Measurements from ENCODE around the gene ZBTB32. TPM values are rescaled to one million over a fixed set of nuclear protein-coding genes. Genes with fewer than 3 reads are reported as not detected.

ZBTB32 gene
- total RNA-seq, 1 donor from 2014 or later = not detected

DNA sequence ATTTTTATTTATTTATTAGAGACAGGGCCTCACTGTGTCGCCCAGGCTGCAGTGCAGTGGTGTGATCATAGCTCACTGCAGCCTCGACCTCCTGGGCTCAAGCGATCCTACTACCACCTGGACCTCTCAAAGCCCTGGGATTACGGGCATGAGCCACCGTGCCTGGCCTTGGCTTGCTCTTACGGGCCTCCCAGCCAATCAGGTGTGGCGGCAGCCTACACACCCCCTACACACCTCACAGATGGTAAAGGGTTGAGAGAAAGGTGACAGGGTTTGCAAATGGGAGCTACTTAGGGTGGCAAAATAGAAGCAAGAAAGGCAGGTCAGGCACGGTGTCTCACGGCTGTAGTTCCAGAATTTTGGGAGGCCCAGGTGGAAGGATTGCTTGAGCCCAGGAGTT lies 1.0 kb upstream of the ZBTB32 start:
- H3K9me3 Mint-ChIP-seq (ENCODE audit: unreplicated experiment) = peaks cover 2% of the 10 kb centered on the region
- no peak for TF ChIP-seq CTCF (IDR thresholded peaks at IDR 0.05; ENCODE audit: partially characterized antibody, unreplicated experiment)
- H3K27ac Mint-ChIP-seq (ENCODE audit: unreplicated experiment) = no peak overlapping the region
- DNase-seq = no peak
- no peaks in the 10 kb centered on the region for H3K36me3 Mint-ChIP-seq (ENCODE audit: unreplicated experiment)
- no peak overlapping the region for H3K4me3 Mint-ChIP-seq (ENCODE audit: unreplicated experiment)
- peaks cover 4% of the 10 kb centered on the region for H3K27me3 Mint-ChIP-seq (ENCODE audit: unreplicated experiment)
- no peaks in the 10 kb centered on the region for H3K4me1 Mint-ChIP-seq (ENCODE audit: low read depth, unreplicated experiment)

GRCh38 chr19:35708391-35708790 lies 4.0 kb downstream of the ZBTB32 start:
- no peak for TF ChIP-seq CTCF (IDR thresholded peaks at IDR 0.05; ENCODE audit: partially characterized antibody, unreplicated experiment)
- Mint-ChIP-seq H3K27me3 (ENCODE audit: unreplicated experiment) (peaks cover 7% of the 10 kb centered on the region), H3K27ac (ENCODE audit: unreplicated experiment) (no peak overlapping the region), H3K9me3 (ENCODE audit: unreplicated experiment) (peaks cover 1% of the 10 kb centered on the region), H3K4me3 (ENCODE audit: unreplicated experiment) (no peak overlapping the region), H3K4me1 (ENCODE audit: low read depth, unreplicated experiment) (no peaks in the 10 kb centered on the region), H3K36me3 (ENCODE audit: unreplicated experiment) (no peaks in the 10 kb centered on the region)
- DNase-seq = no peak

- no peaks in the 10 kb centered on the region for H3K36me3 Mint-ChIP-seq (ENCODE audit: unreplicated experiment)
- H3K27ac Mint-ChIP-seq (ENCODE audit: unreplicated experiment) = no peak overlapping the region
- H3K9me3 Mint-ChIP-seq (ENCODE audit: unreplicated experiment) = peaks cover 1% of the 10 kb centered on the region
- DNase-seq = no peak
- TF ChIP-seq CTCF (IDR thresholded peaks at IDR 0.05; ENCODE audit: partially characterized antibody, unreplicated experiment) = no peak
- H3K4me1 Mint-ChIP-seq (ENCODE audit: low read depth, unreplicated experiment) = peaks cover 9% of the 10 kb centered on the region
- no peak overlapping the region for H3K4me3 Mint-ChIP-seq (ENCODE audit: unreplicated experiment)
- H3K27me3 Mint-ChIP-seq (ENCODE audit: unreplicated experiment) = peaks cover 9% of the 10 kb centered on the region
Measured at GRCh38 chr19:35710784-35711723, 6.7 kb downstream of the ZBTB32 start.

GRCh38 chr19:35712567-35713505 lies 8.5 kb downstream of the ZBTB32 start:
- DNase-seq = no peak
- no peak for TF ChIP-seq CTCF (IDR thresholded peaks at IDR 0.05; ENCODE audit: partially characterized antibody, unreplicated experiment)
- Mint-ChIP-seq H3K4me3 (ENCODE audit: unreplicated experiment) (no peak overlapping the region), H3K4me1 (ENCODE audit: low read depth, unreplicated experiment) (peaks cover 11% of the 10 kb centered on the region), H3K27me3 (ENCODE audit: unreplicated experiment) (peaks cover 10% of the 10 kb centered on the region), H3K9me3 (ENCODE audit: unreplicated experiment) (peaks cover 6% of the 10 kb centered on the region), H3K27ac (ENCODE audit: unreplicated experiment) (no peak overlapping the region), H3K36me3 (ENCODE audit: unreplicated experiment) (no peaks in the 10 kb centered on the region)

Measured in glutamatergic neuron (in vitro differentiated cells).